ENCODE results near the gene FUBP1.

Gene FUBP1

GRCh38 chr1:77950873-77951272 lies 28.0 kb downstream of the FUBP1 start:
- no peak for DNase-seq (ENCODE audit: extremely low read depth, low read depth)
- TF ChIP-seq CTCF (IDR thresholded peaks at IDR 0.05; ENCODE audit: low read depth, low read length) = no peak

- TF ChIP-seq CTCF (IDR thresholded peaks at IDR 0.05; ENCODE audit: low read depth, low read length) = peak; percentile 35
- peak; percentile 11 for DNase-seq (ENCODE audit: extremely low read depth, low read depth)
These were observed 29.9 kb downstream of the FUBP1 start for GRCh38 chr1:77948841-77949424.

GRCh38 chr1:77945345-77945744 lies 33.5 kb downstream of the FUBP1 start:
- DNase-seq (ENCODE audit: extremely low read depth, low read depth) = no peak
- TF ChIP-seq CTCF (IDR thresholded peaks at IDR 0.05; ENCODE audit: low read depth, low read length) = no peak

GRCh38 chr1:77942400-77943140 lies 36.3 kb downstream of the FUBP1 start:
- TF ChIP-seq CTCF (IDR thresholded peaks at IDR 0.05; ENCODE audit: low read depth, low read length) = no peak
- DNase-seq (ENCODE audit: extremely low read depth, low read depth) = no peak

GRCh38 chr1:77940921-77941570 lies 37.8 kb downstream of the FUBP1 start:
- no peak for DNase-seq (ENCODE audit: extremely low read depth, low read depth)

GRCh38 chr1:77938651-77939050 lies 40.2 kb downstream of the FUBP1 start:
- no peak for TF ChIP-seq CTCF (IDR thresholded peaks at IDR 0.05; ENCODE audit: low read depth, low read length)
- DNase-seq (ENCODE audit: extremely low read depth, low read depth) = no peak

More at GRCh38 chr1:77940921-77941570, 37.8 kb downstream of the FUBP1 start:
- TF ChIP-seq CTCF (IDR thresholded peaks at IDR 0.05; ENCODE audit: low read depth, low read length) = no peak

- no peak for TF ChIP-seq CTCF (IDR thresholded peaks at IDR 0.05; ENCODE audit: low read depth, low read length)
- DNase-seq (ENCODE audit: extremely low read depth, low read depth) = no peak
These were observed 49.1 kb downstream of the FUBP1 start for GRCh38 chr1:77929806-77930205.
